Breast epithelium (tissue), 3 donors: ENCODE measurements around the gene TOM1.

Experiments
- CTCF ChIP-seq, 3 donors: fragments of 450-650 bp; IDR thresholded peaks; one replicate each; pipeline ENCODE4 v1.5.1; 2016 to 2017; ENCODE audit warnings: antibody characterized with exemption in 3 of 3, mild to moderate bottlenecking in 3 of 3, moderate library complexity in 3 of 3
- POLR2A ChIP-seq: fragments of 450-650 bp; IDR thresholded peaks from one replicate; pipeline ENCODE4 v1.6.1; 2016; ENCODE audit warnings: antibody characterized with exemption, mild to moderate bottlenecking, moderate library complexity

GRCh38 chr22:35306350-35306967, 6.8 kb downstream of the TOM1 start:
- TF ChIP-seq POLR2A (no peak), CTCF (IDR thresholded peaks at IDR 0.05) (no peak)
